Stimulated activated effector memory CD8-positive, alpha-beta T cell treated with anti-CD3 and anti-CD28 coated beads, Interleukin-12 subunit alpha, Interleukin-12 subunit beta, amount 100 ng/mL, for 72 hours (primary cell): ENCODE data around the gene MED26.
"Not testable (repeated sequence)": the region's sequence is repeated elsewhere in the genome, so short reads cannot be mapped to it uniquely, and the experiment has no call there.

Experiments used
- ATAC-seq: fragments of 150-1000 bp; cut with Tn5 transposase; 2 replicates; pipeline ENCODE4 v1.10.0; 2021
- DNase-seq, 2 donors: peaks; one replicate each; pipeline ENCODE4 v3.0.0; 2021 to 2022; ENCODE audit warnings: low spot score in 2 of 2
- H3K27ac Mint-ChIP-seq: one replicate; pipeline ENCODE4 v1.8.0; 2022; ENCODE audit warnings: mild to moderate bottlenecking, mixed read lengths
- H3K36me3 Mint-ChIP-seq: one replicate; pipeline ENCODE4 v1.8.0; 2022; ENCODE audit warnings: mild to moderate bottlenecking, mixed read lengths
- H3K4me1 Mint-ChIP-seq: one replicate; pipeline ENCODE4 v1.8.0; 2022; ENCODE audit warnings: mixed read lengths
- H3K4me3 Mint-ChIP-seq: one replicate; pipeline ENCODE4 v1.8.0; 2022; ENCODE audit warnings: mild to moderate bottlenecking, mixed read lengths
- H3K9me3 Mint-ChIP-seq: one replicate; pipeline ENCODE4 v1.8.0; 2022; ENCODE audit warnings: mixed read lengths

The MED26 gene

DNA sequence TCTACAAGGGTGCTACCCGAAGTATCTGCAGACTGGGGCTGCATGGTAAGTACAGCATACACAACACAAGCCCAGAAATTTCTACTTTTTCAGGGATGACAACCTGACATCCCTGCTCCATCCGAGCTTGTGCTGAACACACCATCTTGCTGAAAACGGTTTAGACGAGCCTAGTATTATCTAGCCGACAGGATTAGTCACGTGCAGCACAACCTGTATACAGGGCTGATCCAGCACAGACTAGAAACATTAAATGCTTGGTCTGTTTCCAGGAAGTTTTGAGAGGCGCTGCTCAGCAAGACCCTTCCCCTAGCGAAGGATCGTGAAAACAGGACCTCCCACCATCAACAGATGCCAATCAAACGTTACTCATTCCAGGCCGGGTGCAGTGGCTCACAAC, 27.7 kb upstream of the MED26 start:
- Mint-ChIP-seq H3K9me3 (no peaks in the 10 kb centered on the region), H3K4me3 (no peak overlapping the region), H3K4me1 (peaks cover 35% of the 10 kb centered on the region), H3K36me3 (peaks cover 96% of the 10 kb centered on the region), H3K27ac (no peak overlapping the region)
- DNase-seq, result no peak
- no peak for ATAC-seq

GRCh38 chr19:16654627-16655026, 26.6 kb upstream of the MED26 start:
- DNase-seq (no peak), ATAC-seq (no peak)
- H3K4me1 Mint-ChIP-seq, result peaks cover 40% of the 10 kb centered on the region
- peaks cover 100% of the 10 kb centered on the region for H3K36me3 Mint-ChIP-seq
- no peaks in the 10 kb centered on the region for H3K9me3 Mint-ChIP-seq
- H3K27ac Mint-ChIP-seq, result no peak overlapping the region
- no peak overlapping the region for H3K4me3 Mint-ChIP-seq

DNA sequence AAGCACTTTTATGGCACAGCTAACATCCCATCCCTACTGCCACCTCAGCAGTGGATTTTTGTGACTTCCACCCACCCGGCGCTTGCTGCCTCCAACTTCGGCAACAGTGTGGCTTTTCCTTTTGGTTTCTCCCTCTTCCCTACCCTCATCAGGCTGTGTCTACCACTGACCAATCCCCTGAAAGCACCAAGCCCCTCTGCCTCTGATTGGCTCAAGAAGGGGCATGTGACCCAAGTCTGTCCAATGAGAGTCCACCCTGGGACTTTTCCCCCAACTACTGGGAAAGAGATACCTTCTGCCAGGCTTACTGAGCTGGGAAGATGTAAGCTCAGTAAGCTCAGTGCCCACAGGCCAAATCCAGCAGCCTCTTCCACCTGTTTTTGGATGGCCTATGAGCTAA, 26.1 kb upstream of the MED26 start:
- Mint-ChIP-seq H3K9me3 (no peaks in the 10 kb centered on the region), H3K27ac (no peak overlapping the region), H3K4me3 (no peak overlapping the region), H3K36me3 (peaks cover 100% of the 10 kb centered on the region), H3K4me1 (peaks cover 42% of the 10 kb centered on the region)
- DNase-seq, result no peak
- no peak for ATAC-seq

DNA sequence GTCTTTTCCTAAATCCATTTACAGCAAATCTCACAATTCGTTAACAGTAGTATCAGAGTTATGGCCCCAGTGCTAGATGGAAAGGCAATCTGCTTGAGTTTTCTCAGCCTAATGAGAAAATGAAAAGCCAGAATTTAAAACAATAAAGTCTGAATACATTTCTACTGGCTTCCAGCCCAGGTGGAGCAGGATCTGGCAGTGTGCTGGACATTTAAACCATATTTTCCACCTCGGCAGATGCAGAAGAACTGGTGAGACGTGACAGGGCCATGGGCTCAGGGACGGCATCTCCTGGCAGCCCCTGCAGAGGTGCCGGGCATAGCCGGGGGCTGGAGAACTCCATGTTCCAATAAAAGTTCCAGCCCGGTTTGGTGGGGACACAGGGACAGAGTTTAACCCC, 24.9 kb upstream of the MED26 start:
- ATAC-seq, result no peak
- no peak for DNase-seq
- H3K4me3 Mint-ChIP-seq, result no peak overlapping the region
- peaks cover 99% of the 10 kb centered on the region for H3K36me3 Mint-ChIP-seq
- H3K9me3 Mint-ChIP-seq, result no peaks in the 10 kb centered on the region
- H3K27ac Mint-ChIP-seq, result no peak overlapping the region
- H3K4me1 Mint-ChIP-seq, result peaks cover 29% of the 10 kb centered on the region

DNA sequence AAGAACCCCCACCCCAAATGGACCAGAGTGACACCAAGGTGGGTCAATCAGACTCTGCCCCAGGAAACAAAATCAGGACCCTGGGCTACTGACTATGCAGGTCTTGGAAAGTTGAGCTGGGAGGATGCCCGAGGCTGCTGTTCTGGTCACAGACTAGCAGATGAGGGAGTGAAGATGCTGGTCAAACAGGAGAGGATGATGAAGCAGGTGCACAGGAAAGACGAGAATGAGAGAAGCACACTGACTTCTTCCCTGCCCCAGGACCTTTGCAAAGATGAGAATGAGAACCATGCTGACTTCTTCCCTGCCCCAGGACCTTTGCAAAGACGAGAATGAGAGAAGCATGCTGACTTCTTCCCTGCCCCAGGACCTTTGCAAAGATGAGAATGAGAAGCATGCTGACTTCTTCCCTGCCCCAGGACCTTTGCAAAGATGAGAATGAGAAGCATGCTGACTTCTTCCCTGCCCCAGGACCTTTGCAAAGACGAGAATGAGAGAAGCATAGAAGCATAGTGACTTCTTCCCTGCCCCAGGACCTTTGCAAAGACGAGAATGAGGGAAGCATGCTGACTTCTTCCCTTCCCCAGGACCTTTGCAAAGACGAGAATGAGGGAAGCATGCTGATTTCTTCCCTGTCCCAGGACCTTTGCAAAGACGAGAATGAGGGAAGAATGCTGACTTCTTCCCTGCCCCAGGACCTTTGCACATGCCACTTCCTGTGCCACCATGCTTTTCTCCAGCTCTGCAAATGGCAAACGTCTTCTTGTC, 23.6 kb upstream of the MED26 start:
- not testable (repeated sequence) for ATAC-seq, DNase-seq, H3K4me3 Mint-ChIP-seq, H3K9me3 Mint-ChIP-seq
- H3K36me3 Mint-ChIP-seq, result peaks cover 99% of the 10 kb centered on the region
- H3K4me1 Mint-ChIP-seq, result peaks cover 21% of the 10 kb centered on the region
- H3K27ac Mint-ChIP-seq, result peak overlapping the region; percentile 77

DNA sequence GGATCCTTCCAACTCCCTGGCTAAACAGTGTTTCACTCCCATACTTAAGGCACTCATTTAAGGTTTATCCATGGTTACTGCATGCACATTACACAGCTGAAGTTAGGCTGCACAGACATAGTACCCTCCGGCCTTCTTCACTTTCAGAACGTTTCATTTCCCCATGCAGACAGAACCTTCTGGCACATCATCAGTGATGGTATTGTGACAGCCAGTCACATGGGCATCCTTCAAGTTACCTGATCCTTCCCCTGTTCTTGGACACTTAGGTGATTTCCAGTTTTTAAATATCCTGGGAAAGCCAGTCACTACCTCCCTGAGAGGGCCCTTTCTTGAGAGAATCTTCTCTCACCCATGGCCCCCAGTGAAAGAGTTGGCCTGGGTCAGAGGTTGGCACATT, 22.8 kb upstream of the MED26 start:
- peaks cover 99% of the 10 kb centered on the region for H3K36me3 Mint-ChIP-seq
- no peak for DNase-seq
- H3K9me3 Mint-ChIP-seq, result no peaks in the 10 kb centered on the region
- no peak overlapping the region for H3K27ac Mint-ChIP-seq
- ATAC-seq, result no peak
- H3K4me3 Mint-ChIP-seq, result no peak overlapping the region
- peaks cover 21% of the 10 kb centered on the region for H3K4me1 Mint-ChIP-seq

- ATAC-seq, result no peak
These were observed 21.7 kb upstream of the MED26 start for GRCh38 chr19:16649734-16650133.

GRCh38 chr19:16645140-16645539, 17.1 kb upstream of the MED26 start:
- ATAC-seq, result no peak
- no peak for DNase-seq
- no peak overlapping the region for H3K27ac Mint-ChIP-seq
- H3K4me3 Mint-ChIP-seq, result no peak overlapping the region
- H3K4me1 Mint-ChIP-seq, result peaks cover 20% of the 10 kb centered on the region
- H3K9me3 Mint-ChIP-seq, result no peaks in the 10 kb centered on the region
- H3K36me3 Mint-ChIP-seq, result peaks cover 99% of the 10 kb centered on the region

More at GRCh38 chr19:16649734-16650133, 21.7 kb upstream of the MED26 start:
- H3K4me1 Mint-ChIP-seq, result peaks cover 22% of the 10 kb centered on the region
- peak overlapping the region; percentile 9 for H3K27ac Mint-ChIP-seq
- no peaks in the 10 kb centered on the region for H3K9me3 Mint-ChIP-seq
- no peak overlapping the region for H3K4me3 Mint-ChIP-seq
- peaks cover 99% of the 10 kb centered on the region for H3K36me3 Mint-ChIP-seq
- DNase-seq, result no peak

GRCh38 chr19:16641695-16642094, 13.7 kb upstream of the MED26 start:
- DNase-seq (no peak), ATAC-seq (no peak)
- Mint-ChIP-seq H3K4me1 (peaks cover 20% of the 10 kb centered on the region), H3K36me3 (peaks cover 94% of the 10 kb centered on the region), H3K27ac (no peak overlapping the region), H3K9me3 (no peaks in the 10 kb centered on the region), H3K4me3 (no peak overlapping the region)

GRCh38 chr19:16640951-16641350, 12.9 kb upstream of the MED26 start:
- Mint-ChIP-seq H3K4me1 (peaks cover 20% of the 10 kb centered on the region), H3K36me3 (peaks cover 94% of the 10 kb centered on the region), H3K27ac (no peak overlapping the region), H3K4me3 (no peak overlapping the region), H3K9me3 (no peaks in the 10 kb centered on the region)
- DNase-seq (no peak), ATAC-seq (no peak)

- ATAC-seq, result no peak
- Mint-ChIP-seq H3K9me3 (no peaks in the 10 kb centered on the region), H3K36me3 (peaks cover 94% of the 10 kb centered on the region), H3K27ac (no peak overlapping the region), H3K4me3 (no peak overlapping the region), H3K4me1 (peaks cover 15% of the 10 kb centered on the region)
- no peak for DNase-seq
These were observed 10.7 kb upstream of the MED26 start for GRCh38 chr19:16638666-16639065.

DNA sequence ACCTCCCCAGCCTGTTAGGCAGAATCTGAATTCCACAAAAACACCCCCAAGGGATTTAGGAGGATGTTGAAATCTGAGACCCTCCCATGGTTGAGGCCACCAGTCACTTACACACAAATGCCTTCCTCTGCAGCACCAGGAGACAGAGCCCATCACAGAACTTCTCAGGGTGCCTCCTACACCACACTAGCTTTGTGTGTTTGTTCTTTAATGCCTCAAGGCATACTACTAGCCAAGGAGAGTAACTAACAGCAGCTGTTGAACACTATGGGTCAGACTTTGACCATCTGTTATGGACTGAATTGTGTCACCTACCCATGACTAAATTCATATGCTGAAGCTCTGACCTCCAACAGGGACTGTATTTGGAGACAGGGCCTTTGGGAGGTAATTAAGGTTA, 9.5 kb upstream of the MED26 start:
- no peak for DNase-seq
- Mint-ChIP-seq H3K4me3 (no peak overlapping the region), H3K4me1 (peaks cover 15% of the 10 kb centered on the region), H3K9me3 (no peaks in the 10 kb centered on the region), H3K36me3 (peaks cover 94% of the 10 kb centered on the region), H3K27ac (peak overlapping the region; percentile 60)
- no peak for ATAC-seq

- Mint-ChIP-seq H3K4me1 (peaks cover 14% of the 10 kb centered on the region), H3K27ac (peak overlapping the region; percentile 43)
- ATAC-seq, result no peak
These were observed 3.5 kb upstream of the MED26 start for GRCh38 chr19:16631465-16631864.

GRCh38 chr19:16628984-16629691, 1.1 kb upstream of the MED26 start:
- Mint-ChIP-seq H3K36me3 (peaks cover 86% of the 10 kb centered on the region), H3K27ac (peak overlapping the region; percentile 96), H3K4me1 (peaks cover 28% of the 10 kb centered on the region), H3K9me3 (no peaks in the 10 kb centered on the region), H3K4me3 (peak overlapping the region; percentile 95)
- peak; percentile 2 for ATAC-seq
- DNase-seq, result no peak

More at GRCh38 chr19:16631465-16631864, 3.5 kb upstream of the MED26 start:
- Mint-ChIP-seq H3K36me3 (peaks cover 89% of the 10 kb centered on the region), H3K9me3 (no peaks in the 10 kb centered on the region), H3K4me3 (no peak overlapping the region)
- DNase-seq, result no peak

DNA sequence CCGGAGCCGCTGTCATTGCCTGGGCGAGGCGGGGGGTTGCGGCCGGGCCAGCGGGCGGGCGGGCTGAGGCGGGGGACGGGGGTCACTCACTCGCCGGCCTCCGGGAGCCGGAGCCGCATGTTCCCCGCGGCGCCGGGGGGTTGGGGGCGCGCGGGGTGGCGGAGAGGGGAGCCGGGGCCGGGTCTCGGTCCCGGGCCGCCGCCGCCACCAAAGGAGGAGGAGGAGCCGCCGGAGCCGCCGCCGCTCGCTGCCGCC, 149 bp downstream of the MED26 start:
- H3K4me1 Mint-ChIP-seq, result peaks cover 38% of the 10 kb centered on the region
- peaks cover 83% of the 10 kb centered on the region for H3K36me3 Mint-ChIP-seq
- H3K4me3 Mint-ChIP-seq, result peak overlapping the region; percentile 95
- peak overlapping the region; percentile 96 for H3K27ac Mint-ChIP-seq
- DNase-seq (peak in 1 of 2 donors; percentile 9), ATAC-seq (no peak)
- no peaks in the 10 kb centered on the region for H3K9me3 Mint-ChIP-seq
